SIG-M5 (cell line): ENCODE data around the gene NPLOC4.
"Not testable (repeated sequence)": the region's sequence is repeated elsewhere in the genome, so short reads cannot be mapped to it uniquely, and the experiment has no call there.

ENCODE experiments used
- DNase-seq: peaks from one replicate; lab custom pipeline; 2025; lab: John Stamatoyannopoulos, UW

Gene NPLOC4

GRCh38 chr17:81533339-81534141 lies 103.4 kb downstream of the NPLOC4 start:
- no peak for DNase-seq

- DNase-seq, result no peak
Observed at GRCh38 chr17:81532490-81533287, 104.2 kb downstream of the NPLOC4 start.

GRCh38 chr17:81531998-81532404 lies 104.9 kb downstream of the NPLOC4 start:
- not testable (repeated sequence) for DNase-seq

- DNase-seq, result not testable (repeated sequence)
Observed at GRCh38 chr17:81531013-81531412, 105.9 kb downstream of the NPLOC4 start.

- DNase-seq, result no peak
Observed at GRCh38 chr17:81529437-81529803, 107.5 kb downstream of the NPLOC4 start.

GRCh38 chr17:81528651-81529436 lies 108.1 kb downstream of the NPLOC4 start:
- DNase-seq, result no peak

- no peak for DNase-seq
Observed at GRCh38 chr17:81528384-81528650, 108.6 kb downstream of the NPLOC4 start.

GRCh38 chr17:81527591-81528383 lies 109.1 kb downstream of the NPLOC4 start, which contains the start of gene FSCN2:
FSCN2 (plus strand) TSS chr17:81528377; CDS start chr17:81528532, 155 bp downstream.
- no peak for DNase-seq

- DNase-seq, result no peak
Observed at GRCh38 chr17:81526662-81527571, 110.0 kb downstream of the NPLOC4 start.

- no peak for DNase-seq
Observed at GRCh38 chr17:81524865-81525159, 112.1 kb downstream of the NPLOC4 start.

GRCh38 chr17:81524039-81524864 lies 112.7 kb downstream of the NPLOC4 start:
- DNase-seq, result no peak

- no peak for DNase-seq
Observed at GRCh38 chr17:81523402-81524038, 113.4 kb downstream of the NPLOC4 start.

- DNase-seq, result no peak
Observed at GRCh38 chr17:81522491-81523401, 114.2 kb downstream of the NPLOC4 start.

- DNase-seq, result no peak
Observed at GRCh38 chr17:81520021-81520901, 116.7 kb downstream of the NPLOC4 start.

- DNase-seq, result no peak
Observed at GRCh38 chr17:81519284-81520020, 117.5 kb downstream of the NPLOC4 start.

GRCh38 chr17:81518785-81519283 lies 118.1 kb downstream of the NPLOC4 start:
- DNase-seq, result no peak
